Prostate gland (tissue), 2 donors: ENCODE measurements around the gene KDM4C. TPM values are rescaled to one million over a fixed set of nuclear protein-coding genes. Genes with fewer than 3 reads are reported as not detected.

Experiments used
- DNase-seq: peaks from one replicate; pipeline ENCODE4 v3.0.0-alpha.2; 2019; ENCODE audit warnings: low spot score
- H3K27ac ChIP-seq, 2 donors: fragments of 200-600 bp; sonication (generic); 2 replicates each; pipeline ENCODE4 v1.5.1; 2017 to 2019
- H3K27me3 ChIP-seq: fragments of 200-600 bp; sonication (generic); replicated peaks from 2 replicates; pipeline ENCODE4 v1.5.1; 2019; ENCODE audit not compliant: insufficient read depth
- H3K36me3 ChIP-seq, 2 donors: fragments of 200-600 bp; sonication (generic); 1 replicate in 1 of 2; 2 replicates in 1 of 2; pipeline versions ENCODE4 v1.5.1 to v1.8.1; 2017 to 2019
- H3K4me1 ChIP-seq: fragments of 200-600 bp; sonication (generic); replicated peaks from 2 replicates; pipeline ENCODE4 v1.5.1; 2019
- H3K4me3 ChIP-seq, 2 donors: fragments of 200-600 bp; sonication (generic); 2 replicates each; pipeline ENCODE4 v1.5.1; 2017 to 2019
- H3K9me3 ChIP-seq: fragments of 200-600 bp; sonication (generic); 2 replicates; pipeline ENCODE4 v1.5.1; 2017
- POLR2A ChIP-seq: fragments of 450-650 bp; IDR thresholded peaks from one replicate; pipeline ENCODE4 v1.6.1; 2016; ENCODE audit warnings: antibody characterized with exemption, mild to moderate bottlenecking
- POLR2AphosphoS5 ChIP-seq: sonication (generic); formaldehyde crosslinking; IDR thresholded peaks from one replicate; pipeline ENCODE4 v1.6.1; 2017; ENCODE audit warnings: antibody characterized with exemption
- WGBS: methylation state at CpG from one replicate; pipeline ENCODE4 v1.1.5; 2018; 5-methylcytosine and 5-hydroxymethylcytosine counted together
- intact Hi-C: fragments of 100-400 bp; cut with DNase I; formaldehyde crosslinking; loops from one replicate; pipeline ENCODE4 v1.14.2; 2022
- total RNA-seq, 2 donors: library from RNA; depleted of rRNA; stranded (reverse); fragments of >200 nt; gene quantifications; one replicate each; pipeline ENCODE4 v1.1.0, GENCODE V29; 2016
- TF ChIP-seq, protein P1 (sequence below), 4 experiments: fragments of 200-600 bp in 2 of 4; fragments of 450-650 bp in 2 of 4; sonication (generic) in 2 of 4; IDR thresholded peaks; 1 replicate in 3 of 4; 2 replicates in 1 of 4; pipeline ENCODE4 v1.5.1; 2016 to 2019; ENCODE audit warnings: antibody characterized with exemption in 4 of 4, mild to moderate bottlenecking in 2 of 4, moderate library complexity in 2 of 4

Gene KDM4C
- total RNA-seq, 2 donors from 2014 or later = 18.1 to 27.7 TPM

DNA sequence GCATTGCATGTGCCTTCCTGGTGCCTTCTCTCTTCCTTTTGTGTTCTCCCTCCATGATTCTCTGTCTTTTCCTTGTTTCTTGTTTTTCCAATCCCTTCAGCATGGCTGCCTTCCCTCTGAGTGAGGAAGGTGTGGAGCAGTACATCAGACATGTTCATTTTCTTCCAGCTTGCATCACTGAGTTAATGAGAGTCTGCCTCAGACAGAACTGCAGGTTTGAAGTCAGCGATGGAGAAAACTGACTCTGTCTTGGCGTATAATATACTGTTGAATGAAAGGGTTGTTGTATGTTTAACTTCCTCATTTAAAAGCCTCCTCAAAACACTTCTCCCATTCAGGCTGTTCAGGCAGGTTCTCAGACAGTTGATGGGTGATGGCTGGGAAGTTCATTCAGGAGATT, 129.3 kb downstream of the KDM4C start:
- no peak overlapping the region for H3K4me3 ChIP-seq
- TF ChIP-seq, protein P1, sequence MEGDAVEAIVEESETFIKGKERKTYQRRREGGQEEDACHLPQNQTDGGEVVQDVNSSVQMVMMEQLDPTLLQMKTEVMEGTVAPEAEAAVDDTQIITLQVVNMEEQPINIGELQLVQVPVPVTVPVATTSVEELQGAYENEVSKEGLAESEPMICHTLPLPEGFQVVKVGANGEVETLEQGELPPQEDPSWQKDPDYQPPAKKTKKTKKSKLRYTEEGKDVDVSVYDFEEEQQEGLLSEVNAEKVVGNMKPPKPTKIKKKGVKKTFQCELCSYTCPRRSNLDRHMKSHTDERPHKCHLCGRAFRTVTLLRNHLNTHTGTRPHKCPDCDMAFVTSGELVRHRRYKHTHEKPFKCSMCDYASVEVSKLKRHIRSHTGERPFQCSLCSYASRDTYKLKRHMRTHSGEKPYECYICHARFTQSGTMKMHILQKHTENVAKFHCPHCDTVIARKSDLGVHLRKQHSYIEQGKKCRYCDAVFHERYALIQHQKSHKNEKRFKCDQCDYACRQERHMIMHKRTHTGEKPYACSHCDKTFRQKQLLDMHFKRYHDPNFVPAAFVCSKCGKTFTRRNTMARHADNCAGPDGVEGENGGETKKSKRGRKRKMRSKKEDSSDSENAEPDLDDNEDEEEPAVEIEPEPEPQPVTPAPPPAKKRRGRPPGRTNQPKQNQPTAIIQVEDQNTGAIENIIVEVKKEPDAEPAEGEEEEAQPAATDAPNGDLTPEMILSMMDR (IDR thresholded peaks at IDR 0.05) = no peak
- no peak for TF ChIP-seq POLR2A
- no peak for TF ChIP-seq POLR2AphosphoS5
- 80% methylated on average over 2 of the region's 2 CpGs for WGBS

DNA sequence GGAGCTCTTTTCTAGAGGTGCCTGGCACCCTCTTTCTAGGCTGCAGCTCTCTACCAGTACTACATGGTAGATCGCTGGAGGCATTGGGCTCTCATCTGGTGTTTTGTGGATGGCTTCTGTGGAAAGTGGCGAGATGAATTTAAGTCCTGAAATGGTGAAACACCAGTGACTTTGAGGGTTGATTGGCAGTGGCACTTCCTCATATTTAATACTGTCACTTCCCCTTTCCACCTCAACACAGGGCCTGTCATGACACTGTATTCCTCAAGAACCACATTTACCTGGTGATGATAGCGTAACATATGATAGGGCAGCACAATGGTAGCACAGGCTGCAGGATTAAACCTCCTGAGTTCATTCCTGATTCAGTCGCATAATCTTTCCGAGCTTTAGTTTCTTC, 132.1 kb downstream of the KDM4C start:
- H3K36me3 ChIP-seq = peaks cover 0 to 4% of the 10 kb centered on the region in 2 donors
- H3K27ac ChIP-seq = no peak overlapping the region
- TF ChIP-seq POLR2A (no peak), POLR2AphosphoS5 (no peak)
- TF ChIP-seq, protein P1 (IDR thresholded peaks at IDR 0.05) = no peak
- H3K27me3 ChIP-seq = no peaks in the 10 kb centered on the region
- no peak for DNase-seq
- H3K4me1 ChIP-seq = no peaks in the 10 kb centered on the region
- intact Hi-C loops = no loop called here
- H3K4me3 ChIP-seq = no peak overlapping the region
- 94% methylated on average over 5 of the region's 5 CpGs for WGBS
- no peaks in the 10 kb centered on the region for H3K9me3 ChIP-seq

More for the DNA sequence above, 129.3 kb downstream of the KDM4C start:
- no peak overlapping the region for H3K27ac ChIP-seq
- DNase-seq = no peak
- intact Hi-C loops = no loop called here
- H3K4me1 ChIP-seq = no peaks in the 10 kb centered on the region
- no peaks in the 10 kb centered on the region for H3K27me3 ChIP-seq
- H3K36me3 ChIP-seq = no peaks in the 10 kb centered on the region
- H3K9me3 ChIP-seq = no peaks in the 10 kb centered on the region

DNA sequence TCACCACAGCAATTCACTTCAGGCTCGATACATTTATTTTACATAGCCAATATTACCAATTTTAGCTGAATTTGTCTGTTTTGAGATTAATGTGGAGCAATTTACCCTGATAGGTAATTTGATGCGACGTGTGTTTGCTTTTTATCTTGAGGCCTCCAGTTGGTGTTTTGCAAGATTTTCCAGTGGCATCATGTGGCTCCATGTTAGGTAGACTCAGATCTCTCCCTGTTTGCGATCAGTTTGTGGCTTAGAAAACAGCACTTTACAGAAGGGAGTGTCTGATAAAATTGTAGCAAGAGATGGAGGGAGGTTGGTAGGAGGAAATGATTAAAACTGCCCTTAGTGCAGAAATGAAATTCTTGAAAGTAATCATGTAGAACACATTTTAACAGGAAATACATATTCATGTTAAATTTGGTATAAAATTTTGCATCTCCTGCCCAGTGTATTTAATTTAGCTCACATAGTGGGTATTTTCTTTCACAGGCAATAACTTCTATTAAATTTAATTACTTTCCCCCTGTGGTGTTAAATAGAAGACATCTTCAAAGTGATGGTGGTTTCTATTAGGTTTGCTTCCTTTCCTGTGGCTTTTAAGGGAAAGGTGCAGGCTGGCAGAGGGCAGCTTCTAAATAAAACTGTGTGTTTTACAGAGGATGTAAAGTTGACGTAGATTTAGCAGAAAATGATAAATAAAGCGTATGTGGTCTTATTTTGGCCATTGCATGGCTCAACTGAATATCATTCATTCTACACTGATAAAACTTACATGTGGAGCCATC, 135.8 kb downstream of the KDM4C start:
- no peaks in the 10 kb centered on the region for H3K9me3 ChIP-seq
- intact Hi-C loops = no loop called here
- DNase-seq = no peak
- TF ChIP-seq, protein P1 (IDR thresholded peaks at IDR 0.05) = no peak
- TF ChIP-seq POLR2AphosphoS5 = no peak
- TF ChIP-seq POLR2A = no peak
- H3K27ac ChIP-seq = no peak overlapping the region
- peaks cover 0 to 4% of the 10 kb centered on the region in 2 donors for H3K36me3 ChIP-seq
- no peaks in the 10 kb centered on the region for H3K27me3 ChIP-seq
- H3K4me1 ChIP-seq = no peaks in the 10 kb centered on the region
- 96% methylated on average over 6 of the region's 6 CpGs for WGBS
- H3K4me3 ChIP-seq = no peak overlapping the region

DNA sequence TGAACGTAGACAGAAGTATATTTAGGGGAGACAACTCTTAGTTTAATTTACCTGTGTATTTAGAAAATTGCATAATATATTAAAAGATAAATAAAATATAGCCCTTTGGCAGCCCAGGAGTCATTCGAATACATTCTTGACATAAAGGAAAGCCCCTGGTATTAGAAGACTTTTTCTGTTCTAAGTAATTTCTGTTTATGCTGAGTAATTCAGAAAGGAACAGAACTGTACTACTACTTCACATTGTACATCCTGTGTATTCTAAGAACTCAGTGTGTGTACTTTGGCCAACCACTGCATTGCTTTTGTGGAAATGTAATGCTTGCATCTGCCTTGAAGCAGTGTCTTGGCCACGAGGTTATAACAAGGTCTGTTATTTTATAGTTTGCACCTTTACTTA, 136.4 kb downstream of the KDM4C start:
- Histone ChIP-seq H3K4me1 (no peaks in the 10 kb centered on the region), H3K36me3 (peaks cover 0 to 4% of the 10 kb centered on the region in 2 donors), H3K27ac (no peak overlapping the region), H3K4me3 (no peak overlapping the region), H3K9me3 (no peaks in the 10 kb centered on the region), H3K27me3 (no peaks in the 10 kb centered on the region)
- no peak for TF ChIP-seq POLR2A
- TF ChIP-seq POLR2AphosphoS5 = no peak
- TF ChIP-seq, protein P1 (IDR thresholded peaks at IDR 0.05) = no peak
- intact Hi-C loops = no loop called here
- DNase-seq = no peak
- 73% methylated on average over 3 of the region's 3 CpGs for WGBS

DNA sequence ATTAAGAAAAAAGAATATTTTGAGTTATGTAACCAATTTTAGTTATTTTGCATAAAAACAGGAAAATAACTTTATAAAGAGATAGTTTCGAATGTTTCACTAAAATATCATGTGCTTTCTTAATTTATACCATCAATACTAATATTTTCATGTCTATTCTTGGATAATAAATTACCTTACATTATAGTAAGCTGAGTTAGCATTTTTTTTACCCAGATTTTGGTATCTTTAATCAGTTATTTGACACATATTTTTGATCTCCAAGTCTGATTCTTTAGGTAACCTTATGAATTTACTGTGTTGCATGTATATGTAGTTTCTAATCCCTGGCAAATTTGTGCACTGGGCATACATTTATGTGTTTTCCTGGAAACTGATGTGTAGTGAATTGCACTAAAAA, 138.0 kb downstream of the KDM4C start:
- intact Hi-C loops = no loop called here
- no peak for DNase-seq
- 96% methylated on average over 1 of the region's 1 CpG for WGBS
- H3K9me3 ChIP-seq = no peaks in the 10 kb centered on the region
- no peak overlapping the region for H3K27ac ChIP-seq
- no peaks in the 10 kb centered on the region for H3K4me1 ChIP-seq
- TF ChIP-seq POLR2A = no peak
- no peak for TF ChIP-seq POLR2AphosphoS5
- TF ChIP-seq, protein P1 (IDR thresholded peaks at IDR 0.05) = no peak
- H3K4me3 ChIP-seq = no peak overlapping the region
- H3K27me3 ChIP-seq = no peaks in the 10 kb centered on the region
- H3K36me3 ChIP-seq = peaks cover 0 to 4% of the 10 kb centered on the region in 2 donors
